Neural progenitor cell (in vitro differentiated cells): ENCODE results near the gene PKN1.

Source experiments
- CTCF ChIP-seq: fragments of 200-600 bp; sonication (generic); IDR thresholded peaks from 2 replicates; pipeline ENCODE4 v1.5.1; 2017; ENCODE audit warnings: antibody characterized with exemption, mild to moderate bottlenecking
- EZH2 ChIP-seq: fragments of 200-600 bp; sonication (generic); IDR thresholded peaks from 2 replicates; pipeline ENCODE4 v1.6.1; 2017; ENCODE audit warnings: antibody characterized with exemption, mild to moderate bottlenecking, moderate library complexity
- EZH2phosphoT487 ChIP-seq: fragments of 200-600 bp; sonication (generic); IDR thresholded peaks from 2 replicates; pipeline ENCODE4 v1.6.1; 2017; ENCODE audit warnings: antibody characterized with exemption

- TF ChIP-seq CTCF (no peak), EZH2 (no peak), EZH2phosphoT487 (no peak)
Measured at GRCh38 chr19:14478113-14478545, 45.0 kb downstream of the PKN1 start.
